B cell (primary cell): ENCODE results near the gene PMM1. TPM values are rescaled to one million over a fixed set of nuclear protein-coding genes. Genes with fewer than 3 reads are reported as not detected.

ENCODE experiments used
- ATAC-seq: fragments of 200-7000 bp; cut with Tn5 transposase; one replicate; pipeline ENCODE4 v1.10.0; 2021; ENCODE audit warnings: low read depth, mild to moderate bottlenecking, moderate number of reproducible peaks, moderate library complexity
- CTCF ChIA-PET: fragments of 350-600 bp; sonication (Branson Sonifier 250); formaldehyde crosslinking; loops from one replicate; lab custom pipeline; 2021; ENCODE audit warnings: antibody characterized with exemption, inconsistent platforms; lab: Charles Lee
- POLR2A ChIA-PET: fragments of 350-600 bp; sonication (Branson Sonifier 250); formaldehyde crosslinking; loops from one replicate; lab custom pipeline; 2021; ENCODE audit warnings: antibody characterized with exemption; lab: Charles Lee
- DNase-seq: peaks from one replicate; pipeline ENCODE4 v3.0.0; 2013
- H2AFZ ChIP-seq: 2 replicates; pipeline ENCODE4 v1.6.1; 2012; ENCODE audit warnings: mild to moderate bottlenecking, low read depth, low read length; ENCODE audit not compliant: insufficient read depth, poor library complexity, severe bottlenecking
- H3K27ac ChIP-seq, 2 donors: 1 replicate in 1 of 2; 2 replicates in 1 of 2; pipeline ENCODE4 v1.5.1; 2012 to 2013; ENCODE audit warnings: low read length in 2 of 2, mild to moderate bottlenecking in 2 of 2, moderate library complexity in 1 of 2
- H3K27me3 ChIP-seq, 4 experiments: fragments of 200-600 bp in 1 of 4; sonication (generic) in 1 of 4; replicated peaks in 1 of 4; 1 replicate in 2 of 4; 2 replicates in 2 of 4; pipeline versions ENCODE4 v1.6.1 to v1.7.0; 2013 to 2016; ENCODE audit warnings: low read length in 3 of 4, mild to moderate bottlenecking in 2 of 4, mixed read lengths in 1 of 4, moderate library complexity in 1 of 4; ENCODE audit not compliant: insufficient read depth in 4 of 4, control insufficient read depth in 3 of 4; ENCODE audit errors: control extremely low read depth in 1 of 4
- H3K36me3 ChIP-seq, 2 experiments: replicated peaks in 1 of 2; 1 replicate in 1 of 2; 2 replicates in 1 of 2; pipeline versions ENCODE4 v1.6.1 to v1.7.1; 2013; ENCODE audit warnings: low read length in 1 of 2; ENCODE audit not compliant: insufficient read depth in 2 of 2, control insufficient read depth in 1 of 2; ENCODE audit errors: control extremely low read depth in 1 of 2, extremely low read depth in 1 of 2
- H3K4me1 ChIP-seq, 2 donors: fragments of 200-600 bp in 1 of 2; sonication (generic) in 1 of 2; 1 replicate in 1 of 2; 2 replicates in 1 of 2; pipeline versions ENCODE4 v1.5.1 to v1.6.1; 2013 to 2017; ENCODE audit warnings: low read length in 2 of 2; ENCODE audit not compliant: control insufficient read depth in 2 of 2, insufficient read depth in 2 of 2
- H3K4me2 ChIP-seq: replicated peaks from 2 replicates; pipeline ENCODE3; 2012; ENCODE audit warnings: mild to moderate bottlenecking, low read depth, low read length; ENCODE audit not compliant: poor library complexity, severe bottlenecking
- H3K4me3 ChIP-seq, 5 experiments: fragments of 200-600 bp in 1 of 5; sonication (generic) in 1 of 5; 1 replicate in 3 of 5; 2 replicates in 2 of 5; pipeline versions ENCODE4 v1.5.1 to v1.7.0; 2011 to 2016; ENCODE audit warnings: low read length in 4 of 5, mild to moderate bottlenecking in 4 of 5, low read depth in 2 of 5, control low read depth in 1 of 5, moderate library complexity in 1 of 5; ENCODE audit not compliant: insufficient read depth in 1 of 5; ENCODE audit errors: control extremely low read depth in 1 of 5, extremely low read depth in 1 of 5
- H3K79me2 ChIP-seq: fragments of 200-600 bp; sonication (generic); one replicate; pipeline ENCODE4 v1.6.0; 2016; ENCODE audit warnings: low read length; ENCODE audit not compliant: control insufficient read depth, insufficient read depth
- H3K9ac ChIP-seq: fragments of 200-600 bp; sonication (generic); 2 replicates; pipeline ENCODE4 v1.6.1; 2017; ENCODE audit warnings: mild to moderate bottlenecking, low read length, moderate library complexity
- H3K9me3 ChIP-seq, 3 donors: one replicate each; pipeline versions ENCODE4 v1.6.1 to v1.7.1; 2013; ENCODE audit warnings: low read length in 2 of 3; ENCODE audit not compliant: control insufficient read depth in 2 of 3, insufficient read depth in 1 of 3; ENCODE audit errors: control extremely low read depth in 1 of 3
- H4K20me1 ChIP-seq: 2 replicates; pipeline ENCODE4 v1.6.0; 2012; ENCODE audit warnings: mild to moderate bottlenecking, low read length; ENCODE audit not compliant: insufficient read depth, control insufficient read depth, poor library complexity, severe bottlenecking
- H3K27ac Mint-ChIP-seq: one replicate; pipeline ENCODE4 v1.8.0; 2021; ENCODE audit warnings: mixed read lengths
- H3K27me3 Mint-ChIP-seq: one replicate; pipeline ENCODE4 v1.8.0; 2021; ENCODE audit warnings: mixed read lengths
- H3K4me1 Mint-ChIP-seq: one replicate; pipeline ENCODE4 v1.8.0; 2021; ENCODE audit warnings: mixed read lengths
- H3K4me3 Mint-ChIP-seq: one replicate; pipeline ENCODE4 v1.8.0; 2021; ENCODE audit warnings: mixed read lengths
- H3K9me3 Mint-ChIP-seq: one replicate; pipeline ENCODE4 v1.8.0; 2022; ENCODE audit warnings: mixed read lengths; ENCODE audit not compliant: insufficient read depth
- CTCF ChIP-seq: fragments of 200-600 bp; IDR thresholded peaks from one replicate; pipeline ENCODE4 v1.8.0; 2022; ENCODE audit warnings: antibody characterized with exemption, mild to moderate bottlenecking
- EZH2 ChIP-seq: IDR thresholded peaks from 2 replicates; pipeline ENCODE4 v1.6.1; 2012; ENCODE audit warnings: borderline replicate concordance, low read depth, mild to moderate bottlenecking, moderate library complexity, low read length; ENCODE audit not compliant: insufficient read depth, poor library complexity, severe bottlenecking
- WGBS: methylation state at CpG from one replicate; pipeline ENCODE4 v1.1.5; 2013; ENCODE audit warnings: missing lambda C conversion rate; ENCODE audit not compliant: insufficient coverage; 5-methylcytosine and 5-hydroxymethylcytosine counted together
- intact Hi-C: fragments of 100-400 bp; cut with micrococcal nuclease; formaldehyde crosslinking; loops from one replicate; pipeline ENCODE4 v1.10.0; 2022
- polyA plus RNA-seq: library from polyadenylated mRNA; depleted of rRNA; stranded (reverse); fragments of >200 nt; gene quantifications from 2 replicates; pipeline ENCODE4 v1.2.3, GENCODE V29; 2012
- total RNA-seq, 2 donors: library from RNA; stranded (reverse); fragments of 120-200 nt in 1 of 2; gene quantifications; 1 replicate in 1 of 2; 2 replicates in 1 of 2; pipeline versions ENCODE4 v1.2.3 to v1.2.4, GENCODE V29; 2013 to 2022

The PMM1 gene
- total and polyA plus RNA-seq, 2 donors (not counting 1 experiment from before 2014, with no cell fraction given) = 23.3 to 24.8 TPM

- ChIA-PET CTCF (interaction anchor here (0.7 kb wide), 2 partner anchors 10 to 103 kb away, joined by 3 to 4 read pairs; no protein-coding TSS in a partner anchor), POLR2A (interaction anchor here (0.6 to 0.7 kb wide), 2 partner anchors 24 to 237 kb away, joined by 3 to 5 read pairs; no protein-coding TSS in a partner anchor)
- no peaks in the 10 kb centered on the region for H3K9me3 Mint-ChIP-seq
- Histone ChIP-seq H3K36me3 (peaks cover 0 to 2% of the 10 kb centered on the region in 2 experiments), H3K9ac (no peak overlapping the region), H3K27ac (no peak overlapping the region), H3K9me3 (no peaks in the 10 kb centered on the region), H2AFZ (no peak overlapping the region), H3K4me1 (no peaks in the 10 kb centered on the region), H3K4me2 (no peak overlapping the region), H3K27me3 (no peaks in the 10 kb centered on the region), H3K4me3 (no peak overlapping the region), H3K79me2 (peaks cover 43% of the 10 kb centered on the region), H4K20me1 (peaks cover 9% of the 10 kb centered on the region)
- intact Hi-C loops = no loop called here
- TF ChIP-seq CTCF (no peak), EZH2 (no peak)
- WGBS = 100% methylated on average over 4 of the region's 6 CpGs
- DNase-seq (no peak), ATAC-seq (no peak)
- H3K27ac Mint-ChIP-seq = no peak overlapping the region
- H3K4me3 Mint-ChIP-seq = no peak overlapping the region
- peaks cover 3% of the 10 kb centered on the region for H3K4me1 Mint-ChIP-seq
- H3K27me3 Mint-ChIP-seq = no peaks in the 10 kb centered on the region
Observed at GRCh38 chr22:41612603-41613306, 23.1 kb upstream of the PMM1 start.

- Histone ChIP-seq H3K9ac (no peak overlapping the region), H3K79me2 (peaks cover 17% of the 10 kb centered on the region), H3K4me1 (peaks cover 3 to 6% of the 10 kb centered on the region in 2 donors), H3K9me3 (no peaks in the 10 kb centered on the region), H3K27me3 (no peaks in the 10 kb centered on the region), H3K27ac (no peak overlapping the region), H3K4me2 (no peak overlapping the region), H2AFZ (no peak overlapping the region), H3K4me3 (no peak overlapping the region), H3K36me3 (peaks cover 7 to 28% of the 10 kb centered on the region in 2 experiments), H4K20me1 (peaks cover 14% of the 10 kb centered on the region)
- ATAC-seq = no peak
- intact Hi-C loops = no loop called here
- WGBS = 96% methylated on average over 3 of the region's 3 CpGs
- H3K27me3 Mint-ChIP-seq = no peaks in the 10 kb centered on the region
- no peaks in the 10 kb centered on the region for H3K9me3 Mint-ChIP-seq
- CTCF ChIA-PET = interaction anchor here (0.8 kb wide), 1 partner anchor 10 kb away, joined by 3 read pairs; no protein-coding TSS in a partner anchor
- no peak for DNase-seq
- H3K4me1 Mint-ChIP-seq = peaks cover 3% of the 10 kb centered on the region
- POLR2A ChIA-PET = no interaction called here
- TF ChIP-seq CTCF (no peak), EZH2 (no peak)
- H3K4me3 Mint-ChIP-seq = no peak overlapping the region
- H3K27ac Mint-ChIP-seq = no peak overlapping the region
Observed at GRCh38 chr22:41608386-41608785, 18.7 kb upstream of the PMM1 start.
